ENCODE data around the gene SPRR2D.
"Not testable (repeated sequence)": the region's sequence is repeated elsewhere in the genome, so short reads cannot be mapped to it uniquely, and the experiment has no call there.

The SPRR2D gene

DNA sequence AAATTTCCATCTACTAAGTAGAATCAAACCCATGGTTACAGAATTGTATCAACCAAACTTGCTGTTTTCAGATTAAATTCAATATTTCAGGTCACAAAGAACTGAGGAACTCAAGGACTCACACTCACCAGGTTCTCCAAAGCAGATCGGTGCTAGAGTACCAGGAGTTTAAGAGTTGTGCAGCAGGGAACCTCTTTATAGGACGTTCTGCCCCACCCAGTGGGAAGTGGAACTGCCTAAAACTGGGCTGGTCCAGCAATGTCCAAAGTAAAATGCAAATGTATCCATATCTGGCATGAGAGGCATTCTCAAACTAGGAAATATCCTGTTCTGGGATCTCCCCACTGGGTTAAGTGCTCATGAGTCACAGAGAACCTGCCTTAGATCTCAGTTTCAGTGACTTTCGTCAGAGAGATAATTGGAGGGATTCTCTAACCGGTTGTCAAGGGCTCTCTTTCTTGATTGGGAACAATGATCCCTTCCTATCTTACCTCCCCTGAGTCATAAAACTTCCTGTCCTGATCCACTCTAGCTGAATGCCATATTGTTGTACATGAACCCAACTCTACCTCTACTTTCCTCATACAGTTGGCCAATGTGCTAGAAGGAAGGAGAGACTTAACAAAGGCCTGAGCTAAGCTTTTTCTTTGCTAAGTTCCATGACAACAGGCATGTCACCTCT, at the start of gene SPRR2D:
Gene SPRR2D, minus strand, starts transcription at position 171 of the 682 bp plus-strand sequence. CDS start 774 bp downstream, outside the sequence.
- no peak for FAIRE-seq

DNA sequence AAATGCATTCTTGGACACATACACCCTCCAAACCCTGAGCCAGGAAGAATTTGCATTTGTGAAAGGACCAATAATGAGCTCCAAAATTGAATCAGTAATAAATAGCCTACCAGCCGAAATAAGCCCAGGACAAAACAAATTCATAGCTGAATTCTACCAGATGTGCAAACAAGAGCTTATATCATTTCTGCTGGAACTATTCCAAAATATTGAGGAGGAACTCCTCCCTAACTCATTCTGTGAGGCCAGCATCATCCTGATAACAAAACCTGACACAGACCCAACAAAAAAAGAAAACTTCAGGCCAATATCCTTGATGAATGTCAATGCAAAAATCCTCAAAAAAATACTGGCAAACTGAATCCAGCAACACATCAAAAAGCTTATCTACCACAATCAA, 46.7 kb upstream of the SPRR2D start:
- no peak for FAIRE-seq

DNA sequence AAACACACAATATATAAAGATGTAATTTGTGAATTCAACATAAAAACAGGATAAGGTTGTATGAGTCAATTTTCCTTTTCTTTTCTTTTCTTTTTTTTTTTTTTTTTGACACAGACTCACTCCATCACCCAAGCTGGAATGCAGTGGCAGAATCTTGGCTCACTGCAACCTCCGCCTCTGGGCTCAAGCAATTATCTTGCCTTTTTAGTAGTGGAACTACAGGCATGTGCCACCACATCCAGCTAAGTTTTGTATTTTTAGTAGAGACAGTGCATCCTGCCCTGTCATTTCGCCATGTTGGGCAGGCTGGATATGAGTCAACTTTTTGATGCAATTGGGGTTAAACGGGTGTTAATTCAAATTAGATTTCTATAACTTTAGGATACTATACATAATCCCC, 40.8 kb upstream of the SPRR2D start:
- no peak for FAIRE-seq

DNA sequence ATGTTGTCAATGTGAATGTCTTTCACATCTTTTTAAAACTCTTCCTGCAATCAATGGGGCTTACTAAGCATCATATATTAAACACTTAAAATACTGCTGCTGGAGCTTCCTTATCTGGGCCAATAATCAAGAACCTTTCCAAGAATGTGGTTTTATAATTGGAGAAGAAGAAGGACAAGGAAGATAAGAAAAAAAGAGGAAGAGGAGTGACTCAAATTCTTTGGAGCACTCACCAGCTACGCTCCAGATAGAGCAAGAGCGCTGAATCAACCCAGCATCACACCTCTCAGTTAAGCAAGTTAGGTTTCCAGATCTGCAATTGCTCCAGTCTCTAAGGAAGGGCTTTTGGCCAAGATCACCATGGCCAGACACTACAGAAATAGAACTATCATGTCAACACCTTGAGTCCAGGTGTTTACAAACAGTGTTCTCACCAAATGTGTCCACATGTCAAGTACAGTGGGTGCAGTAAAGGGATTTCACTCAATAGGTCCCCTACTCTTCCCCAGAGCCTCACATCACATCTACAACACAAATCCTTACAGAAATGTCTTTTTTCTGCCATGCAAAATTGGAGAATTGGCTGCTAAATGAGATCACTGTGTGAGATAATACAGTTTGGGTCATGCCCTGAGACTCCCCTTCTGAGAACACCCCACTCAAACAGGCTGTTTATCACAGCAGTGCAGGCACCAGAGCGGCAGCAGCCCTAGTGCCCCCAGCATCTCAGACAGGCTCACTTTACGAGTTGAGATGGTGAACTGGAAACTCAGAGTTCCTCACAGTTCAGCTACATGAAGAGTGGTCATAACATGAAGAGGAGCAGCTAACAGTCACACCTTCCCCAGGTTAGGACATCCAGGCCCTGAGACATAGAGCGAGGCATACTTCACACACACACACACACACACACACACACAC, 32.1 kb upstream of the SPRR2D start:
- no peak for FAIRE-seq

DNA sequence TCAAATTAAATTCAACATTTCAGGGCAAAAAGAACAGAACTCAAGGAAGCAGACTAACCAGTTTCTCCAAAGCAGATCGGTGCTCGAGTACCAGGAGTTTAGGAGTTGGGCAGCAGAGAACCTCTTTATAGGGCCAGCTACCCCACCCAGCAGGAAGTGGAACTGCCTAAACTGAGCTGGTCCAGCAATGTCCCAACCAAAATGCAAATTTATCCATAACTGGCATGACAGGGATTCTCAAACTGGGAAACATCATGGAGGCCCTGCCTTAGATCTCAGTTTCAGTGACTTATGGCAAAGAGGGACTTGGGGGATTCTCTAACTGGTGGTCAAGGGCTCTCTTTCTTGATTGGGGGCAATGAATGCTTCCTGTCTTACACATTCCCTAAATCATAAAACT, 30.6 kb upstream of the SPRR2D start, which contains the start of gene SPRR2B:
Gene SPRR2B, minus strand, starts transcription at position 101 of the 400 bp plus-strand sequence. CDS start 772 bp downstream, outside the sequence.
- FAIRE-seq = no peak

DNA sequence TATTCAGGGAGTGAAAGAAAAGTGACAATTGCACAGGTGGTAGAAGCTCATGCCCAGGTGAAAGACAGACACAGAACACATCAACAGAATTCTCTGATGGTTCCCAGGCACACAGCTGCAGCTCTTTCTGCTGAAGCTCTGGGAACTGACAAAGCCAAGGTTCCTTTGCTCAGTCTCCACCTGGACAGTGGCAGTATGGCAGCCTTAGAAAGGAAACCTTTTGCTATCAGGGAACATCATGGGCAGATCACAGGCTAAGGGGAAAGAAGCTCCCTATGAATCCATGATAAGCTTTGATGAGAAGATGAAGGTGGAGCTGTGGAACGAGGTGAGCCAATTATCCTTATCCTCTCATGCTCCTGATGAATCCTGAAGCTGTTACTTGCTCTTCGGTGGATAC, 29.3 kb upstream of the SPRR2D start:
- no peak for FAIRE-seq

DNA sequence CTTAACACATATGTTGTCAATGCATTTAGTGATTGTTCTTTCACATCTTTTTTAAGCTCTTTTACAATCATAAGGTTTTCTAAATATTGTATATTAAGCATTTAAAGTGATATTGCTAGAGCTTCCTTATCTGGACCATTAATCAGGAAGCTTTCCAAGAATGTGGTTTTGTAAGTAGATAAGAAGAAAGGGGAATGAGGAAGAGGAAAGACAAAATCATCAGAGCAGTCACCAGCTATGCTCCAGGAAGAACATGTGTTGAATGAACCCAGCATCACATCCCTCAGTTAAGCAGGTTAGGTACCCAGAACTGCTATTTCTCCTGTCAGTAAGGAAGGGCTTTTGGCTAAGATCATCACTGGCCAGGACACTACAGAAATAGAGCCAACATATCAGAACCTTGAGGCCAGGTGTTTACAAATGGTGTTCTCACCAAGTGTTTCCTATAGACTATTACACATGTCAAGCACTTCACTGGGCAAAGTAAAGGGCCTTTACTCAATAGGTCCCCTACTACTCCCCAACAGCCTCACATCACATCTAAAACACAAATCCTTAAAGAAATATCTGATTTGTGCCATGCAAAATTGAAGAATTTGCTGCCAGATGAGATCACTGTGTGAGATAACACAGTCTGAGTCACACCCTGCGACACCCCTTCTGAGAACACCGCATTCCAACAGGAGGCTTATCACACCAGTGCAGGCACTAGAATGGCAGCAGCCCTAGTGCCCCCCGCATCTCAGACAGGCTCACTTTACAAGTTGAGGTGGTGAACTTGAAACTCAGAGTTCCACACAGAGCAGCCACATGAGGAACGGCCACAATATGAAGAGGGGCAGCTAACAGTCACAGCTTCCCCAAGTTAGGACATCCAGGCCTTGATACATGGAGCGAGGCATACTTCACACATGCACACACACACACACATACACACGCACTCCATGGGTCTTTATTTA, 18.2 kb upstream of the SPRR2D start:
- peak; percentile 36 for FAIRE-seq

DNA sequence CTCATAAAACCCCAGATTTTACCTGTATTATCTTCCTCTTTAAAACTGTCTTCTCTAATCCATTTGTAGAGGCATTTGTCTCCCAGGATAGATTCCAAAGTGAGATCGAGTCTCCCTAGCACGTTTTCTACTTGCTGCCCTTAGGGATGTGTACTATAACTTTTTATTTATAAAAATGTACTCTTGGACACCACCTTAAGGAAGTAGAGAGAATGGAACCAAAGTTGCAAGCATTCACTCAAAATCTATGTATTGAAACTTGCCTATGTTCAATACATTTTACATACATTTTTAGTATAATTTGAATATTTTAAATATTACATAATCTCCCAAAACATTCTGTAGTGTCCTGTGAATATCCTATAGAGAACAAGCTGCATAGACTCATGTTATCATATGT, 17.2 kb upstream of the SPRR2D start:
- FAIRE-seq = no peak

DNA sequence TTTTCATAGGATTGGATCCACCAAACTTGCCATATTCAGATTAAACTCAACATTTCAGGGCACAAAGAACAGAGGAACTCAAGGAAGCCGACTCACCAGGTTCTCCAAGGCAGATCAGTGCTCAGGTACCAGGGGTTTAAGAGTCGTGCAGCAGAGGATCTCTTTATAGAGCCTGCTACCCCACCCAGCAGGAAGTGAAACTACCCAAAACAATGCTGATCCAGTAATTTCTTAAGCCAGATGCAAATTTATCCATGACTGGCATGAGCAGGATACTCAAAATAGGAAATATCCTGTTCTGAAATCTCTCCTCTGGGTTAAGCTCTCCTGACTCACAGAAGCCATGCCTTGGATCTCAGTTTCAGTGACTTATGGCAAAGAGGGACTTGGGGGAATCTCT, 16.5 kb upstream of the SPRR2D start, which contains the start of gene SPRR2A:
Gene SPRR2A, minus strand, starts transcription at position 138 of the 400 bp plus-strand sequence. CDS start 777 bp downstream, outside the sequence.
- no peak for FAIRE-seq

DNA sequence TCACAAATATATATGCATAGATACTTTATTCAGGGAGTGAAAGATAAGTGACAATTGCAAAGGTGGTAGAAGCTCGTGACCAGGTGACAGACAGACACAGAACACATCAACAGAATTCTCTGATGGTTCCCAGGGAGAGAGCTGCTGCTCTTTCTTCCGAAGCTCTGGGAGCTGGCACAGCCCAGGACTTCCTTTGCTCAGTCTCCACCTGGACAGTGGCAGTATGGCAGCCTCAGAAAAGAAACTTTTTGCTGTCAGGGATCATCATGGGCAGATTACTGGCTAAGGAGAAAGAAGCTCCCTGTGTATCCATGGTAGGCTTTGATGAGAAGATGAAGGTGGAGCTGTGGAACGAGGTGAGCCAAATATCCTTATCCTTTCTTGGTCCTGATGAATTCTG, 15.2 kb upstream of the SPRR2D start:
- FAIRE-seq = not testable (repeated sequence)

DNA sequence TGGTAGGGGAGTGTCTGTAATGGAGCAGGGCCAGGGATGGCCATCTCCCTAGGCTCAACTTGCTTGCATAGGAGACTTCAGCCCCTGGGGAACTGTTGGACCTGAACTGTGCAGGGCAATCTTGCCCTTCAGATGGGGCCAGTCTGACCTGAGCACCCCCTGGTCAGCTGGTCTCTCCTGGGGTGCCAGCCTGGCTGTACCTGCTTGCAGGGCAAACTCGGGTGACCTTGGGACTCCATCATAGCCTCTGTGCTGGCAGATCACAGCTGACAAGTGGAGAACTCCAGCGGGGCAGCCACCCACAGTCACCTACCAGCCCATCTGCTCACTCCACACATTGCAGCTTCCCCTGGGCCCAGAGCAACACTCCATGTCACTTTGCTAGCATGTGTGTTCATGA, 8.3 kb upstream of the SPRR2D start:
- no peak for FAIRE-seq

DNA sequence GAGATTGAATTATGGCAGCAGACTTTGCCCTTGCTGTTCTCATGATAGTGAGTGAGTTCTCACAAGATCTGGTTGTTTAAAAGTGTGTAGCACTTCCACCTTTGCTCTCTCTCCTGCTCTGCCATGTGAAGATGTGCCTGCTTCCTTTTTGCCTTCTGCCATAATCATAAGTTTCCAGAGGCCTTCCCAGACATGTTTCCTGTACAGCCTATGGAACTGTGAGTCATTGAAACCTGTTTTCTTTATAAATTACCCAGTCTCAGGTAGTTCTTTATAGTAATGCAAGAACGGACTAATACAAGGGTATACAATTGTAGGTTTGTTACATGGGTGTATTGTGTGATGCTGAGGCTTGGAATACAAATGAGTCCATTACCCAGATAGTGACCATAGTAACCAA, 5.7 kb downstream of the SPRR2D start:
- FAIRE-seq = no peak

DNA sequence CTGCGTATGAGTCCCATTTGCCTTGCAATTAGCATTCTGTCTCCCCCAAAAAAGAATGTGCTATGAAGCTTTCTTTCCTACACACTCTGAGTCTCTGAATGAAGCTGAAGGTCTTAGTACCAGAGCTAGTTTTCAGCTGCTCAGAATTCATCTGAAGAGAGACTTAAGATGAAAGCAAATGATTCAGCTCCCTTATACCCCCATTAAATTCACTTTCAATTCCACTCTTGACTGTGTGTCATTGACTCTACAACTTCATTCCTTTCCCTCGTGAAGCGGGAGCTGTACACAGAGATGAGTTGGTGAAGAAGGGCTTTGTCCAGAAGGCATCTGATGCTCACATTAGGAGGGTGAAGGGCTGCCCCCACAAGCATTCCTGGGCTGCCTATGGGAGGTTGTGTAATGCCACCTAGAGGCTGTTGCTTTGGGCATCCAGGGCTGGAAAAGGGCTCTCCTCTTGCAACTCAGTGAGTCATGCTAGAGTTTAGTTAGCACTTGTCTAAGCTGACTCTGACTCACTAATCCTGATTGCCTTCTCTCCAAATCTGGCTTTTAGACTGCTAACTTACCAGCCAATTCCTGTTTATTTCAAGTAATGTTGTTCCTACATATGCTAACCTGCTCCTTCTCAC, 8.1 kb downstream of the SPRR2D start:
- FAIRE-seq = no peak

DNA sequence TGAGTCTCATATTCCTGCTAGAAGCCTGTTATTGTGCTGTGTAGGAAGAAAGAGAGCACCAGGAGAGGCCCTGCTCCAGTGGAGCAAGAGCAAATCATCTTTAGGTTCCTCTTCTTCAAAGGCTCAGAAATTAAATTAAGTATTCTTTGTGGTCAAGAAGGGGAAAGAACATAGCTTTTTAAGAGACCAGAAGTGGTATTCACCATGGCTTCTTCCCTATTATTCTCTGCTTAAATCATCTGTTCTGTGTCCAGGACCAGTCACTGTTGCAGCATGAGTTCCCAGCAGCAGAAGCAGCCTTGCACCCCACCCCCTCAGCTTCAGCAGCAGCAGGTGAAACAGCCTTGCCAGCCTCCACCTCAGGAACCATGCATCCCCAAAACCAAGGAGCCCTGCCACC, 8.8 kb downstream of the SPRR2D start:
- FAIRE-seq = no peak

DNA sequence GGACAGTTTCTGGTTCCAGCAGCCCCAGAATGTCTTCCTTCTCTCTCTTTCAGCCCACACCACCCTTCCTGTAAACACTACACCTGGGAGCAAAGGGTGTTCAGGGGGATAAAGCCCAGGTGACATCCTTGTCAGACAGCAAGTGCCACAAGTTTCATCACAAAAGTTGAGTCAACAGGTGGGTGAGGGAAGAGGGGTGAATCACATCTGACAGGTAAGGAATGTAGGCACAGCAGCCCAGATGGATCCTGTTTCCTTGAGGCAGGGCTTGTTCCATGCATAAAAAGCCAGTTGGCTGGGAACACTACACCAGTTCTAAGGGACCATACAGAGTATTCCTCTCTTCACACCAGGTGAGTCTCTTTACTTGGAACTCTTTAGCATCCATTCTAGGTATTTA, 10.0 kb downstream of the SPRR2D start, which contains the start of gene SPRR1B:
Gene SPRR1B, plus strand, starts transcription at position 309 of the 400 bp plus-strand sequence. CDS start 1,143 bp downstream, outside the sequence.
- no peak for FAIRE-seq

DNA sequence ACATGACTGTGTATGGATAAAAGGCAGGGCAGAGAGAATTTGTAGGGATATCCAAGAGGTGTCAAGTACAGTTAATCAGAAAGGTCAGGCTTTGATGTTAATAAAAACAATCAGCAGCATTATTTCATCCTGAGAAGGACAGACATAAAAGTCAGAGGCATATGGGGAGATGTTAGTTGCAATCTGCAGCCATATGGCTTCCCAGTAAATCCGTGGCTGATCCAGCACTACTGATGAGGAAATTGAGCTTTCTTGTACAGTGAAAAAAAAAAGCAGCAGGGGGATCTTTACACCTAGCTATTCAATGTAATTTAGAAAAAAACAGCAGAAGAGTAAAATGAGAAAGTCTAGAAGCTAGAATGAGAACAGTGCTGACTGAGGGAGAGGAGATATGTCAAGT, 12.2 kb downstream of the SPRR2D start:
- no peak for FAIRE-seq

DNA sequence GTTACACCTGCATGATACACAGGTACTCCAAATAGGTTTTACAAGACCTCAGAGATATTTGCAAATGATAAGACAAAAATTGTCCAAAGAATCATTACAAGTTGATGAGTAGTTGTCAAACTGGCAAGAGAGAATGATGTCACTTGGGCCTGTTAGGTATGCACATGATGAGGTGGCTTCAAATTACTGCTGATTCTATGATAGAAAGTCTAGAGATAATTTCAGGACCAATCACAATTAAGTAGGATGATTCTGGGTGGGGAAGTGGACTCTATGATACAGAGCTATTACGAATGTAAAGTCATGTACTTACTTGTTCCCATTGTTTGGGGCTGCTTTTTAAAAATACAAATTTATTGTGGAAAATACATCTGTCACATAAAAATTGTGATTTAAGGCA, 15.1 kb downstream of the SPRR2D start:
- no peak for FAIRE-seq

DNA sequence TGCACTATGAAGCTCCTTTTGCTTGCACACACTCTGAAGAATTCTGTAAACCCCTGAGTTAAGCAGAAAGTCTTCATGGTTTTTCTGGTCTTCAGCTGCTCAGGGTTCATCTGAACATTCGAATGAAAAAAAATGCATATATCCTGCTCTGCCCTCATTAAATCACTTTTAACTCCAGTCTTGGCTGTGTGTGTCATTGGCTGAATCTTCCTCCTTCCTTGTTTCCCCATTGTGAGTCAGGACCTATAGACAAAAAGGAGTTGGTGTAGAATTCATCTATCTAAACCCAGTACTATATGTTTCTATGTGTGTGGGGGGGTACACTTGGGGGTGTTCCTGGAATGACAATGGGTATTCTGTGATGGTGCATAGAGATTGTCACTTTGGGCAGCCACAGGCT, 16.5 kb downstream of the SPRR2D start:
- no peak for FAIRE-seq

DNA sequence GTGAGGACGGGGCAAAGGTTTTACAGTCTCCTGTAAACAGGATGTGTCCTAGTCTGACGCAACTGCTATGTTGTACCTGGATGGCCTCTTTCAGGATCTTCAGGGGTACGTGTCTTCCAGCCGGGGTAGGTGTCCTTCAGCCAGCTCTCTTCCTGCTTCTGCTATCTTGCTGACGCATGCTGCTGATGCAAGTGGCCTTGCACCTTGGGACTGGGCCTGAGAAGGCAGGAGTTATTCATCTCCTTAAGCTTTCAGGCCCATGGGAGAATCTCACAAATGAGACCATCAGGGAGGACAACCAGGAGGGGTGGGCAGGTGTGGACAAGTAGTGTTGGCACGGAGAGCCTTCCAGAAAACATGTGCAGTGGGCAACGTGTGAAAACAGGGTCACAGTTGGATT, 17.8 kb downstream of the SPRR2D start:
- FAIRE-seq = no peak

DNA sequence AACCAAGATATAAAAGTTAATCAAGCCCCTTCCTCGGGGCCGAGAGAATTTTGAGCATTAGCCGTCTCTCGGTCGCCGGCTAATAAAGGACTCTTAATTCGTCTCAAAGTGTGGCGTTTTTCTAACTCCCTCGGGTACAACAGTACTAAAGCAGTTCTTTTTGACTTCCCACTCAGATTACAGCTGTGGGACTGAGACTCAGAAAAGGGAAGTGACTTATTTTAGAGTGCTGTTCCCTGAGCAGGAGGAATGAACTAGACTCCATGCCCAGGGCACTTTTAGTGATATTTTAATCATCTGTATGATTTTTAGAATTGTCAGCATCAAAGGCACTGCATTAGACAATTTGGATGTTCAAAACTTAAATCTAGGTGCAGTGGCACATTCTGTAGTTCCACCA, 18.6 kb downstream of the SPRR2D start:
- not testable (repeated sequence) for FAIRE-seq

DNA sequence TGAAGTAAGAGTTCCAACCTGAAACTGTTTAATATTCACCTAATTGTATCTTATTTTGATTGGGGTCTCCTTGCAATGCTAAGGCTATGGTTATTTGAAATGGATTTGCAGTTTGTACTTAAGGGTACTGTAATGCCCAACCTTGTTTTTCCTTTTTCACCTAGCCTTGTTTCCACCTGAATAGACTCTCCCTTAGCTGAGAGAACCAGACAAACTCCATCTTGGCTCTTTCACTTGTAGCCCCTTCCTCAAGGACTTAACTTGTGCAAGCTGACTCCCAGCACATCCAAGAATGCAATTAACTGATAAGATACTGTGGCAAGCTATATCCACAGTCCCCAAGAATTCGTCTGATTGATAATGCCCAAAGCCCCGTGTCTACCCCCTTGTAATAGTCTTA, 19.1 kb downstream of the SPRR2D start:
- FAIRE-seq = not testable (repeated sequence)

DNA sequence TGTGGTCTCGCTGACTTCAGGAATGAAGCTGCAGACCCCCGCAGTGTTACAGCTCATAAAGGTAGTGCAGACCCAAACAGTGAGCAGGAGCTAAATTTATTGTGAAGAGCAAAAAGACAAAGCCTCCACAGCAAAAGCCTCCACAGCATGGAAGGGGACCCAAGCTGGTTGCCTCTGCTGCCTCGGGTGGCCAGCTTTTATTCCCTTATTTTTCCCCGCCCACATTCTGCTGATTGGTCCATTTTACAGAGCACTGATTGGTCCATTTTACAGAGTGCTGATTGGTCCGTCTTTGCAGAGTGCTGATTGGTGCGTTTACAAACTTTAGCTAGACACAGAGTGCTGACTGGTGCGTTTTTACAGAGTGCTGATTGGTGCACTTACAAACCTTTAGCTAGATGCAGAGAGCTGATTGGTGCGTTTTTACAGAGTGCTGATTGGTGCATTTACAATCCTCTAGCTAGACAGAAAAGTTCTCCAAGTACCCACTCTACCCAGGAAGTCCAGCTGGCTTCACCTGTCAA, 29.6 kb downstream of the SPRR2D start:
- not testable (repeated sequence) for FAIRE-seq
